Activated naive CD4-positive, alpha-beta T cell (primary cell): ENCODE measurements around the gene SULT1C2.

Experiments
- DNase-seq, 4 experiments: peaks; one replicate each; lab custom pipeline; 2025; lab: John Stamatoyannopoulos, UW

Gene SULT1C2

DNA sequence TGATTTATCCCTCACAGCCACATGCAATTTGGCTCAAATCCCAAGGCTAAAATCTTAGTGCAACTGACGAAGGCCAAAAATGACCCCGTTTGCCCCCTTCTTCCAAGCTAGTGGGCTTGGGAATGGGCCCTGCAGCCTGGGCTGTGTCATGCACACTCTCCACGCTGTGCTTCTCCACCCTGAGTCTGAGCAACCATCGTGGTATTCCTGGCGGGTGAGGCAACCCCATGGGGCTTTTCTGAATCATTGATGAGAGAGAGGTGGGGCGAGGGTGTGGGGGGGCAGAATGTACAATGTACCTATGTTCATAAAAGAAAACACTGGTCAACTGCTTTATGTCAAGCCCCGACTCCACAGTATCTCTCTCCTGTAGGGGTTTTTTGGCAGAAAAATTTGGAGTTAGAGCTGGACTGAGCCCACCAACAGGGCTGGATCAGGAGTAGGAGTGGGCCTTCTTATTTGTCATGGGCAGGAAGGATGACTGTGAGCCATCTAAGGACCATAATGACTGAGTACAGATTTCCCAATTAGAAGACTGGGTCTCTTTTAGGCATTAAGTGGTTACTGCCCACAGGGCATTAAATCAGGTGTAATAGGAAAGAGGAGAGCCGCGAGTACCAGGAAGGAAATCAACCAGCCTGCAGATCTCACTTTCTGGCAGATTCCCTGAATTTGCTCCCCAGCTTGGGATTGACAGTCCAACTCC lies 8.9 kb downstream of the SULT1C2 start:
- no peak for DNase-seq

GRCh38 chr2:108301558-108301957 lies 12.9 kb downstream of the SULT1C2 start:
- no peak for DNase-seq

- no peak for DNase-seq
Measured at GRCh38 chr2:108304975-108305374, 16.3 kb downstream of the SULT1C2 start.

- DNase-seq: no peak
Measured at GRCh38 chr2:108305901-108306300, 17.2 kb downstream of the SULT1C2 start.

DNA sequence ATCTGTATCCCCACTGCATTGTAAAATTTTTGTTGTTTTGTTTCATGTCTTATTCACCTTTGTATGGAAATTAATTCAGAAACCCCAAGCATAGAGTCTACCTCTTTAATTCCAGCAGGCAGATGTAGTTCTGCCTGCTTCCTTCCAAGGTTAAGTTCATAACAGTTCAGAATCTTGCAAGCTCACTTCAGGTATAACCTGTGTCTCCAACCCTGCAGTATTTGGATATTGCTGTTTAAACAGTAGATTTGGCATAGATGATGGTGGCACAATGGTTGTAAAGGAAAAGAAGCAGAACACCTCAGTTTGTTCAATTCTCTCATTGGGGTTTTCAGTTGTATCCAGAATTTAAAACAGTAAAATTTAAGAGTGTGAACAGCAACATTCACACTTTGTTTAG lies 21.2 kb downstream of the SULT1C2 start:
- DNase-seq: no peak

DNA sequence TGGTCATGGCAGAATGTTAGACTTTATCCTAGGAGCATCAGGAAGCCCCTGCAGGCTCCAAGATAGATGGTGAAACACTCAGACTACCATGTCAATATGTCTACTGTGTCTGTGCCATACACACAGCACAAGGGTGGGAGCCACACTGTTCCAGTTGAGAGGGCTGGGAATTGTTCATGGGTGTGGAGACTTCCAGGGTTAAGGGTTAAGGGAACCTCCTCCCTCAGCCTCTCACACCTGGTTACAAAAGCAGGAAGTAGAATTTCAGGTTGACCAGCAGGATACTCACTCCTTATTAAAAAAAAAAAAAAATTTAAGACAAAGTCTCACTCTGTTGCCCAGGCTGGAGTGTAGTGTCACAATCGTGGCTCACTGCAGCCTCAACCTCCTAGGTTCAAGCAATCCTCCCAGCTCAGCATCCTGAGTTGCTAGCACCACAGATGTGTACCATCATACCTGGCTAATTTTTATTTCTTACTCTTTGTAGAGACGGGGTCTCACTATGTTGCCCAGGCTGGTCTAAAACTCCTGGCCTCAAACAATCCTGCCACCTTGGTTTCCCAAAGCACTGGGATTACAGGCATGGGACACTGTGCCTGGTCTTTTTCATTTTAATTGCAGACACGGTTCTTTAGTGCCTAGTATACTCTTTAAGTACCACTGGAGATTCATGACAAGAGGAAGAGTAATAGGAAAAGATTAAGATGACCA lies 26.0 kb downstream of the SULT1C2 start:
- DNase-seq: no peak

DNA sequence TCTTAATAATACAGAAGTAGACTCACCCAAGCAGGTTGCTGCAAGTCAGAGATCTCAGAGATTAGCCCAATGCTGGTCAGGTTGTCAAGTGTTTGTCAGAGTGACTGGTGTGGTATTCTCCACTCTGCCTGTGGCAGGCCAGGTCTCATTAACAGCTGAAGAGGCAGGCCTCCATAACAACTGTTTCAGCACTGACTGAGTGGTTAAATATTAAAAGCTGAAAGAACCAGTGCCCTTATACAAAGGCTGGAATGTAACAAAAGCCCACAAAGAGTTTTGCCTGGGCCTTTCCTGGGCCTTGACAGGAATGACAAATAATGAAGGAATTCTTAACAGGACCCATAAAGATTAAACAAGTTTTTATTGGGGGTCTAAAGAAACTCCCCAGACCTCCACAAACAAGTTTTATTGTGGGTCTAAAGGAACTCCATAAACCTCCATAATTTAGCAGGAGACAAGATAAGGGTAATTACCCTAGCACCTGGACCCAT lies 26.8 kb downstream of the SULT1C2 start:
- DNase-seq: no peak

DNA sequence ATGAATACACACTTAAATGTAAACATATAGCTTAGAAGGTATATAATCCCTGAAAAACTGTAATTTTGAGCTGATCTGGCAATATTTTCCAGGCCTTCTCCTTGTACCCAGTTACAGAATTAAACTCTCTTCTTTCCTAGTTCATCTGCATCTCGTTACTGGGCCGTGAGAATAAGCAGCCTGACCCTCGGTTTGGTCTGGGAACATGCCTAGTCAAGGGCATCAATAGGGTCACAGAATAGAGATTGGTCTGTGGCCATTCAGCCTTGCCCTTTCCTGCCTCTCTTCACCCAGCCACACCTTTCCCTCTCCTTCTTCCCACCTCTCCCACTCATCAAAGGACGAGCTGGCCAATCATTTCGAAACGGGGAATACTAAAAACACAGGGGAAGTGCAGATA lies 27.3 kb downstream of the SULT1C2 start:
- no peak for DNase-seq

GRCh38 chr2:108316461-108317258 lies 28.0 kb downstream of the SULT1C2 start:
- no peak for DNase-seq

GRCh38 chr2:108320326-108320922 lies 31.7 kb downstream of the SULT1C2 start:
- no peak for DNase-seq

GRCh38 chr2:108323619-108324018 lies 34.9 kb downstream of the SULT1C2 start:
- DNase-seq: no peak

DNA sequence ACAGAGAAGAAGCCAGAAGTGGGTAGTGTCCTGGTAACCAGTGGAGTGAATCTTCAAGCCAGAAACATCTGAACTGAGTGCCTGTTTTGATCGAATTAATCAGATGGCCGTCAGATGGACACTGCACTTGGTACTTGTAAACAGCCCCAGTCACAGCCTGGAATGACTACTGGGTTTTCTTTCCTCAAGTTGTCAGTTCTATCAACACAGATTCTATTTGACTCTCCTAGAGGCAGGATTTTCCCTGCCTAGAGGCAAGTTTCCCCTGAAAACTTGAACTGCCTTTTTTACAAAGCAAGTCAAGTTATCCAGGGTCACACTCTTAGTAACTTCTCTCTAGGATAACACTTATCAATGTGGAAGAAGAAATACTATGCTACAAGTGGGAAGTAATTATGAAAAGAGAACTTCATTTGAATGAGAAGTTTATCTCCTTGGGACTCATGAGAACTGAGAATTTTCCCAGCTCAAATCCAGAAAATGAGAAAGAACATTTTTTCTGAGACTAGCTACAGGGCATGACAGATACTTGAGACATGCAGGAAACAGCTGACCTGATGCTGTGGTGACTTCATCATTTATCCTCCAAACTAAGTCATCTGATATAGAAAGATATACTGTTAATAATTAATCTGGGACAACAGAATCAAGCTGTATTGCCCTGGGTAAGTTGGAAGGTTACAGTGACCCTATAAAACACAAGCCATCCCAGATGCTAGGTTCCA lies 36.0 kb downstream of the SULT1C2 start:
- DNase-seq: no peak

- DNase-seq: no peak
Measured at GRCh38 chr2:108325756-108326155, 37.1 kb downstream of the SULT1C2 start.

DNA sequence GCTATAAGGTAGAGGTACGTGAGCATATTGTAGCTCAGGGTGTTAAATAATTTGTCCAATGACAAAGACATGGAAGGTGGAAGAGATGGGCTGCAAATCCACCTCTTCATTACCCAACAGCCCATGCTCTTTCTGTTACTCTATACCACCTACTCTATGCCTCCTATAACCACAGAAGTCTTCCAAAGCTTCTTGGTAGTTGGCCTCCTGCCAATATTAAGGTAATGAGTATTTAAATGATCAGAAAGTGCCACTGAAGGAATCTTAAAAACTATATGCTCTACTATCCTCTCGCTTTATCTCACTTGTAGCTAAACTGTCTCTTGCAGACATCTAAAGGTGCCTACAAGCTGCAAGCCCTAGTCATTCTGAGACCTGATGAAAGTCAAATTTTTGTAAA lies 41.1 kb downstream of the SULT1C2 start:
- DNase-seq: no peak

DNA sequence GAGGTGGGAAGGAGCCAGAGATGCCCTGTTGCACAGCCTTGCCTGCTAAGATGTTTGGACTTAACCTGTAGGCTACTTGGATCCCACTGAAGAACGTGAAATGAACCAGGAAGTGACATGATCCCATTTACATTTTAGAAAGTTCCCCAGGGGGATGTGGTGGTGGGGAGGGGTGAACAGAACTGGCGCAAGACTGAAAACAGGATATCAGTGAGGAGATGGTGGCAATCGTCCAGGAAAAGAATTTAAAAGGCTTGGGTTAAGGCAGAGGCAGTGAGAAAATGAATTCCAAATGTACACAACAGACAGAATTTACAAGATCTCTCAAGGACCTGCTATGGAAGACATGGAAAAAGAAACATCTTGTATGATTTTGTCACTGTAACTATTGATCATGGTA lies 42.3 kb downstream of the SULT1C2 start:
- no peak for DNase-seq

DNA sequence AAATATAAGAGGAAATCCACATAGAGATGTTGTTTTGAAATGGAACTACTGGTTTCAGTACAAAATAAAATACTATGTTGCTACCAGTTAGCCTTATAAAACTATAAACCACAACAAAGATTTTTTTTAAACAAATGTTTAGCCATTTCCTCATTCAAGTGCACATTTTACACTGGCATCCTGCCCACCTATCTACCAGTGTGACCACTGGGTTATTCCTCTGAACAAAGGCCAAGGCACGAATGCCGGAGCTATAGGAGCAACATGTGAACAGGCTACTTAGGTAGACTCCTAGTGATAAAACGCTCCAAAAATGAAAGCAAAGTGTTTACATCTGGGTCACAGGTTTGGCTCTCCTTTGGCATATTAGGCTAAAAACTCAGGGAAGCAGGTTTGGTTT lies 57.3 kb downstream of the SULT1C2 start:
- DNase-seq: no peak

GRCh38 chr2:108346827-108347226 lies 58.1 kb downstream of the SULT1C2 start:
- no peak for DNase-seq

DNA sequence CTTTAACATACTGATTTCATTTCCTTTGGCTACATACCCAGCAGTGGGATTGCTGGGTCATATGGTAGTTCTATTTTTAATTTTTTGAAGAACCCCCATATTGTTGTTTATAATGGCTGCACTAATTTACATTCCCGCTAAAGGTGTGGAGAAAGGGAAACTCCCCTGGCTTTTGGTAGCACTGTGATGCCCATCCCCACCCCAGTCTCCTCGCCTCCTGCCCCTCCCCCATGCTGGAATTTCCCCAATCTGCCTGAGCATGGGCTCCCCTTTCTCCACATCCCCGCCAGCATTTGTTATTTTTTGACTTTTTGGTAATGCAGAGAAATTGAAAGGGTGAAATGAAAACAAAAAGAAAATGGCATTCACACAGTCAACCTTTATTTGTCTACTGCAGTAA lies 59.1 kb downstream of the SULT1C2 start:
- DNase-seq: no peak

DNA sequence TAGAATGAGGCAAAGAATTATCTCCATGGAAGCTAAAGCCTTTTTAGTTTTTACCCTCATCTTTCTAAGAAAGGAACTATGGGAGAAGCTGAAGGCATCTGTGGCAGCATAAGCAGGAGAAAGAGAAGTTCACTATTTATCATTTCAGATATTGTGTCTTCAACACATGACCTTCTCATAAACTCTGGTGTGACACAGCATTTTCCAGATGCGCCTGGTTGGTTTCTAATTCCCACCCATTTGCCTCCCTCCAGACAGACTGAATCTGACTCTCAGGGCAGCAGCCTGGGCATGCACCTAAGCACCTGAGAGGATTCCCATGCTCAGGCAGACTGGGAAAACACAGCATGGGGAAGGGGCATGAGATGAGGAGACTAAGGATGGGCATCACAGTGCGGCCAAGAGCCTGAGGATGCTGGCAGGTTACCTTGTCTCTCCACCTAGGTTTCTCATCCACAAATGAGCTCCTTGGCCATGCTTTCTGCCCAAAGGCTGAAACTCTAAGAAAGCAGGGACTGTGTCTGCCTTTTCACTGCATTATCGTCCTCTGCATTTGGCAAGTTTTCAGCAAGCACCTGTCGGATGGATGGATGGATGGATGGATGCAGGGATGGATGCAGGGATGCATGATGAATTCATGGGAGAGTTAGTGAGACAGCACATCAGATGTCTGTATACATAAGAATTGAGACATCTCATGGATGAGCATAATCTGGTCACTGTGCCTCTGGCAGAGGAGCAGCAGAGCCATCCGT lies 60.3 kb downstream of the SULT1C2 start:
- no peak for DNase-seq

GRCh38 chr2:108349571-108349928 lies 60.9 kb downstream of the SULT1C2 start:
- DNase-seq: no peak

DNA sequence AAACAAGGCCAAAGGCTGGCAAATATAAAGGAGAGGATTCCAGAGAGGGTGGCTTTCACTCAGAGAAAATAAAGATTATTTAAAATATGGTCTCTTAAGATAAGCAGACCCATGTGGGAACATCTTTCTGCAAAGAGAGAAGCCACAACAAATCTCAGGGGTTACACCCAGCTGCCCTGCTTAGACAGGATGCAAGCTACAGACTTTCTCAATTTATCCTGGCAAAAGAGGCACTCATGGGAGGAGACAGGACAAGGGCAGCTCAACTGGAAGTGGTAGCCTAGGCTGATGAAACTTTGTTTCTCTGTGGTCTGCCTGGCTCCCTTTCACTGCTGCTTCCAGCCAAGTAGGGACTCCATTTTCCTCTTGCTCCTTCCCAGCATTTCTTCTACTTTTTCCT lies 63.2 kb downstream of the SULT1C2 start:
- no peak for DNase-seq
